Measurements from ENCODE around the gene CSRNP2. TPM values are rescaled to one million over a fixed set of nuclear protein-coding genes. Genes with fewer than 3 reads are reported as not detected.

The CSRNP2 gene
- total RNA-seq, 4 donors from 2014 or later = 19.1 to 35.0 (median 28.3) TPM

DNA sequence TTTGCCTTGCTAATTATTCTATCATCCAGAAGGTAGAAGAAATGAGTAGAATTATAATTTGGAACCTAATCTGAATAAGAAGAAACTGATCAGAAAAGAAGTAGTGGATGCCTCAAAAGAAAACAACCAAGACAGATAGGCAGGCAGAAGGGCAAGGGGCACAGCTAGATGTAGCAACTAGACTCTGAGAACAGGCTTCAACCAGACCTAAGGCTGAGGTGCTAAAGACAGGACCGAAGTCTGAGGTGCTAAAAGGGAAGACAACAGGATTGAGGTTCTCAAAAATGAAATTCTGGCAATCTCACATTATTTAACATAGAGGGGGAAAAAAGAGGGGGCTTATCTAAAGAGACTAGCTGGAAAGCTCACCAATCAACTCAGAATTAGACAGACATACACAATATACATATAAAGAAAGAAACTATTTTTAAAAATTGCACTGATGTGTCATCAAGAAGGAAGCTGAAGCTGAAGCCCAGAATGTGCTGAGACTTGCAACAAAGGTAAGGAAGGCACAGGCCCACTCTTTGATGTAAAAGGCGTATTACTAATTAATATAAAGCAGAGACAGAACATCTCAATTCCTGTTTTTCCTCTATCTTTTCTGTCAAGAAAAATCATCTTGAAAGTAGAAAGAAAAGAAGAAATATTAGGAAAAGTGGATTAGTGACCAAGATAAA, 43.8 kb upstream of the CSRNP2 start:
- no peak for ATAC-seq
- peaks cover 0 to 13% of the 10 kb centered on the region in 2 donors for H3K36me3 ChIP-seq
- no peak overlapping the region for H3K27ac ChIP-seq
- WGBS, 2 donors (ENCODE audit: low coverage in 1 of 2) = 54 to 92% methylated on average over 2 of the region's 2 CpGs
- H3K9me3 ChIP-seq = no peaks in the 10 kb centered on the region
- H3K4me1 ChIP-seq = no peaks in the 10 kb centered on the region
- TF ChIP-seq, protein P1, sequence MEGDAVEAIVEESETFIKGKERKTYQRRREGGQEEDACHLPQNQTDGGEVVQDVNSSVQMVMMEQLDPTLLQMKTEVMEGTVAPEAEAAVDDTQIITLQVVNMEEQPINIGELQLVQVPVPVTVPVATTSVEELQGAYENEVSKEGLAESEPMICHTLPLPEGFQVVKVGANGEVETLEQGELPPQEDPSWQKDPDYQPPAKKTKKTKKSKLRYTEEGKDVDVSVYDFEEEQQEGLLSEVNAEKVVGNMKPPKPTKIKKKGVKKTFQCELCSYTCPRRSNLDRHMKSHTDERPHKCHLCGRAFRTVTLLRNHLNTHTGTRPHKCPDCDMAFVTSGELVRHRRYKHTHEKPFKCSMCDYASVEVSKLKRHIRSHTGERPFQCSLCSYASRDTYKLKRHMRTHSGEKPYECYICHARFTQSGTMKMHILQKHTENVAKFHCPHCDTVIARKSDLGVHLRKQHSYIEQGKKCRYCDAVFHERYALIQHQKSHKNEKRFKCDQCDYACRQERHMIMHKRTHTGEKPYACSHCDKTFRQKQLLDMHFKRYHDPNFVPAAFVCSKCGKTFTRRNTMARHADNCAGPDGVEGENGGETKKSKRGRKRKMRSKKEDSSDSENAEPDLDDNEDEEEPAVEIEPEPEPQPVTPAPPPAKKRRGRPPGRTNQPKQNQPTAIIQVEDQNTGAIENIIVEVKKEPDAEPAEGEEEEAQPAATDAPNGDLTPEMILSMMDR (IDR thresholded peaks at IDR 0.05) = no peak
- TF ChIP-seq POLR2A (IDR thresholded peaks at IDR 0.05) (no peak), EP300 (IDR thresholded peaks at IDR 0.05) (no peak), POLR2AphosphoS5 (IDR thresholded peaks at IDR 0.05) (no peak)
- H3K4me3 ChIP-seq = no peak overlapping the region
- no peaks in the 10 kb centered on the region for H3K27me3 ChIP-seq

DNA sequence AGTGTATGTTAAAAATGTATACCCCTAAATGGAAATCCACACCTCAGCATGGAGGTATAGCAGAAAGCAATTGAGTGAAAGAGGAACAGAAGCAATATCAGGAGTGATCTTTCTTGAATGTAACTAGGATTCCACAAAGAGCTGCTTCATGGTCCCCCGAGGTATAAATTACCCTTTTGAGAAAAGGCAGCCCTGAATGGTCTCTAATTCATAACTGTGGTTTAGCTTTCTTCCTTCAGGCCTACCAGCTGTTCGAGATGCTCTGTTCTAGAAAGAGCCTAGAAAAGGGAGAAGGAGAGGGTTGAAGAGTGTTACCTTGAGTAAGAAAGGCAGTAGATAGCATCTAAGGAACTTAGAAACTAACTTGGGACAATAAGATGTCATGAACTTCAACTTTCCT, 42.9 kb upstream of the CSRNP2 start:
- WGBS, 2 donors (ENCODE audit: low coverage in 1 of 2) = 93 to 94% methylated on average over 2 of the region's 2 CpGs

DNA sequence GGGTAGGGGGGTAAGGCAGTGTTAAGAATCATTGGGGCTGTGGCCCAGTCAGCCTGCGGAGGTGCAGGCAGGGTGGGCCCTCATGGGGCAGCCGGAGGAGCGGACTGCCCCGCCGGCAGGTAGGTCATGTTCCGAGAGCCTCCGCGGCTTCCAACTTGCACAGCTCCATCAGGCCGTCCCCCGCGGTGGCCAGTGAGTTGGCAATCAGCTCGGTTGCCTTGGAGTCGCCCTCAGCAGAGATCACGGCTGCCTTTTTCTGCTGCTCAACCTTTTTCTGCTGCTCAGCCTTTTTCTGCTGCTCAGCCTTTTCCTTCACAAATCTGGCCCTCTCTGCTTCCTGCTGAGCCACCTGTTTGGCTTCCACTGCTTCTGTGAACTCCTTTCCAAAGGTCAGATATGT, 41.1 kb upstream of the CSRNP2 start:
- no peaks in the 10 kb centered on the region for H3K4me1 ChIP-seq
- TF ChIP-seq EP300 (IDR thresholded peaks at IDR 0.05) (no peak), POLR2AphosphoS5 (IDR thresholded peaks at IDR 0.05) (no peak), POLR2A (IDR thresholded peaks at IDR 0.05) (no peak)
- TF ChIP-seq, protein P1 (IDR thresholded peaks at IDR 0.05) = no peak
- no peak overlapping the region for H3K27ac ChIP-seq
- no peaks in the 10 kb centered on the region for H3K27me3 ChIP-seq
- WGBS, 2 donors (ENCODE audit: low coverage in 1 of 2) = 99 to 100% methylated on average over 4 to 11 of the region's 14 CpGs
- no peak for ATAC-seq
- peaks cover 0 to 13% of the 10 kb centered on the region in 2 donors for H3K36me3 ChIP-seq
- H3K9me3 ChIP-seq = no peaks in the 10 kb centered on the region
- no peak overlapping the region for H3K4me3 ChIP-seq

More for the DNA sequence above, 42.9 kb upstream of the CSRNP2 start:
- no peaks in the 10 kb centered on the region for H3K4me1 ChIP-seq
- H3K4me3 ChIP-seq = no peak overlapping the region
- no peak for ATAC-seq
- H3K27ac ChIP-seq = no peak overlapping the region
- H3K27me3 ChIP-seq = no peaks in the 10 kb centered on the region
- peaks cover 0 to 13% of the 10 kb centered on the region in 2 donors for H3K36me3 ChIP-seq
- no peak for TF ChIP-seq EP300 (IDR thresholded peaks at IDR 0.05)
- TF ChIP-seq, protein P1 (IDR thresholded peaks at IDR 0.05) = no peak
- TF ChIP-seq POLR2A (IDR thresholded peaks at IDR 0.05) = no peak
- TF ChIP-seq POLR2AphosphoS5 (IDR thresholded peaks at IDR 0.05) = no peak
- no peaks in the 10 kb centered on the region for H3K9me3 ChIP-seq

DNA sequence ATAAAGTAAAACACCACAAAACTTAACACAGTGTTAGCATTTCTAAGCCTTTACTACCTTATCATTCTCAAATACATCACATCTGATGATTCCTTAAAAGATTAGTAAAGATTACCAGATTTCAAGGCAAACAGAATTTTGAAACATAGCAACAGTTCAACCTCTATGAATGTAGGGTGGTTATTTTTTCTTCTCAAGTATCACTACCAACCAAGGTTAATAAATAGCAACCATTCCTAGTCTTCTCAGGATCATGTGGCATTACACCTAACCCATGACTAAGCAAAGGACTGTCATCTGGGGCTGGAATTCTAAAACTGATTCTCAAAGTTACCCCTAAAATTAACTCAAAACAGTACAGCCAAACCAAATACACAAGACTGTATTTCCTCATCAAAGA, 39.4 kb upstream of the CSRNP2 start:
- TF ChIP-seq POLR2AphosphoS5 (IDR thresholded peaks at IDR 0.05) (no peak), POLR2A (IDR thresholded peaks at IDR 0.05) (no peak), EP300 (IDR thresholded peaks at IDR 0.05) (no peak)
- TF ChIP-seq, protein P1 (IDR thresholded peaks at IDR 0.05) = no peak
- H3K36me3 ChIP-seq = peaks cover 0 to 27% of the 10 kb centered on the region in 2 donors
- no peak overlapping the region for H3K4me3 ChIP-seq
- H3K9me3 ChIP-seq = no peaks in the 10 kb centered on the region
- no peaks in the 10 kb centered on the region for H3K4me1 ChIP-seq
- H3K27me3 ChIP-seq = no peaks in the 10 kb centered on the region
- no peak overlapping the region for H3K27ac ChIP-seq
- no peak for ATAC-seq

DNA sequence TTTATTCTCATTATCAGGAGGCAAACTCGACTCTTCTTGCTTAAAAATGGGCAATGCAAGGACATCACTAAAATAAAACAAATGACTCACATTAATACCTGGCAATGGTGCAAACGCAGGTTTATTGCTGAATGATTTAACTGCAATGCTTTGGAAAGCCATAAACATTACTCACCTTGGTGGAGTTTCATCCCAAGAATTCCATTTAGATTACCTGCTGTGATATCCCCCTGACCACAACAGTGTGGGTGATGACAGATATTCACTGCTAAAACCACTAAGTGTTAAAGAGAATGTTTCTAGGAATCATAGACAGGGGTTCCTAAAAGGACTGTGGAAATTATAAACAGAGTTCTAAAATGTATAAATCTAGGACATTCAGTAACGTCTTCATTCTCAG, 35.3 kb upstream of the CSRNP2 start:
- Histone ChIP-seq H3K27ac (no peak overlapping the region), H3K36me3 (peaks cover 6 to 53% of the 10 kb centered on the region in 2 donors), H3K9me3 (no peaks in the 10 kb centered on the region), H3K4me1 (no peaks in the 10 kb centered on the region), H3K4me3 (no peak overlapping the region), H3K27me3 (no peaks in the 10 kb centered on the region)
- no peak for ATAC-seq
- 87% methylated on average over 3 of the region's 3 CpGs for WGBS, 2 donors (ENCODE audit: low coverage in 1 of 2)
- no peak for TF ChIP-seq EP300 (IDR thresholded peaks at IDR 0.05)
- no peak for TF ChIP-seq POLR2AphosphoS5 (IDR thresholded peaks at IDR 0.05)
- no peak for TF ChIP-seq POLR2A (IDR thresholded peaks at IDR 0.05)
- TF ChIP-seq, protein P1 (IDR thresholded peaks at IDR 0.05) = no peak
